AG09309 (cell line): ENCODE data around the gene TEX53.

Experiments used
- DNase-seq: peaks from one replicate; pipeline ENCODE4 v3.0.0-alpha.2; 2010; ENCODE audit warnings: low read depth
- H3K4me3 ChIP-seq: 2 replicates; pipeline ENCODE4 v1.5.1; 2011; ENCODE audit warnings: mild to moderate bottlenecking, low read depth, low read length, moderate library complexity; ENCODE audit not compliant: control insufficient read depth
- TF ChIP-seq, protein P1 (sequence below): IDR thresholded peaks from 2 replicates; pipeline ENCODE4 v1.5.1; 2011; ENCODE audit warnings: mild to moderate bottlenecking, low read depth, low read length, inconsistent platforms; ENCODE audit not compliant: insufficient read depth, control insufficient read depth; ENCODE audit errors: missing control alignments

TEX53 gene

DNA sequence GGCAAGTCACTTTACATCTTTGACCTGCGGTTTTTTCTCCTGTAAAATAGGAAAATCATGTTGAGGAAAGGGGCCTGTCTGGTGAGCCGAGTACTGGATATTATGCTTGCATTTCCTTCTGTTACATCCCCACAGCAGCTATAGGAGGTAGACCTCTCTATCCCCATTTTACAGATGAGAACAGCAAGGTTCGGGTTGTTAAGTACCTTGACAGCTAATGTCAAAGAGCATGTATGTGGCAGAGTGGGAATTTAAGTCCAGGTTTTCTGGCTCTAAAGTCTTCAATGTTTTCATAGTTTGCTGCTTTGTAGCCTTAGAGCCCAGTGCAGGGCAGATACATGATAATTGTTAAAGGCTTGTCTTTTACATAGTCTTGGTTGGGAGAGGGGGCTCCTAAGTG, 43.7 kb downstream of the TEX53 start:
- TF ChIP-seq, protein P1, sequence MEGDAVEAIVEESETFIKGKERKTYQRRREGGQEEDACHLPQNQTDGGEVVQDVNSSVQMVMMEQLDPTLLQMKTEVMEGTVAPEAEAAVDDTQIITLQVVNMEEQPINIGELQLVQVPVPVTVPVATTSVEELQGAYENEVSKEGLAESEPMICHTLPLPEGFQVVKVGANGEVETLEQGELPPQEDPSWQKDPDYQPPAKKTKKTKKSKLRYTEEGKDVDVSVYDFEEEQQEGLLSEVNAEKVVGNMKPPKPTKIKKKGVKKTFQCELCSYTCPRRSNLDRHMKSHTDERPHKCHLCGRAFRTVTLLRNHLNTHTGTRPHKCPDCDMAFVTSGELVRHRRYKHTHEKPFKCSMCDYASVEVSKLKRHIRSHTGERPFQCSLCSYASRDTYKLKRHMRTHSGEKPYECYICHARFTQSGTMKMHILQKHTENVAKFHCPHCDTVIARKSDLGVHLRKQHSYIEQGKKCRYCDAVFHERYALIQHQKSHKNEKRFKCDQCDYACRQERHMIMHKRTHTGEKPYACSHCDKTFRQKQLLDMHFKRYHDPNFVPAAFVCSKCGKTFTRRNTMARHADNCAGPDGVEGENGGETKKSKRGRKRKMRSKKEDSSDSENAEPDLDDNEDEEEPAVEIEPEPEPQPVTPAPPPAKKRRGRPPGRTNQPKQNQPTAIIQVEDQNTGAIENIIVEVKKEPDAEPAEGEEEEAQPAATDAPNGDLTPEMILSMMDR = no peak
- H3K4me3 ChIP-seq = no peak overlapping the region
- no peak for DNase-seq

DNA sequence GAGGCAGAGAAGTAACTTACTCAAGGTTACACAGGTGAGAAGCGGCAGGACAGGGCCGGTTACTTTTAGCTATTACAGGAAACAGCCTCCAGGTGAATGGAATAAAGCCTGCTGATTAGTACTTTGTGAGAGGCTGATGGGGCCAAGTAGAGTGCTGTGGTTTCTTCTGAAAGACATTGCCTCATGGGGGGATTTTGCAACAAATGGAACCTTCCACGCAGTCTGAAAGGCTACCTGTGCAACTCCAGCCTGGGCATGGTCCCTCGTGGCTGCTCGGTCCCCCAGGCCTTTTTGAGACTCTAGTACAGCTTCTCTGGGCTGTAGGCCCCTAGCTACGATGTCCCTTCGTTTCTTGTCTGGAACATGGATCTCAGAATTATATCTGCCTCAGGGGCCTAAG, 44.5 kb downstream of the TEX53 start:
- DNase-seq = no peak
- H3K4me3 ChIP-seq = no peak overlapping the region
- TF ChIP-seq, protein P1 = no peak

- no peak for DNase-seq
- H3K4me3 ChIP-seq = peak overlapping the region; percentile 48
- TF ChIP-seq, protein P1 = no peak
Measured at GRCh38 chr9:114612272-114612923, 45.2 kb downstream of the TEX53 start.

GRCh38 chr9:114611516-114612271, 45.9 kb downstream of the TEX53 start:
- TF ChIP-seq, protein P1 = no peak
- H3K4me3 ChIP-seq = peak overlapping the region; percentile 48
- no peak for DNase-seq

DNA sequence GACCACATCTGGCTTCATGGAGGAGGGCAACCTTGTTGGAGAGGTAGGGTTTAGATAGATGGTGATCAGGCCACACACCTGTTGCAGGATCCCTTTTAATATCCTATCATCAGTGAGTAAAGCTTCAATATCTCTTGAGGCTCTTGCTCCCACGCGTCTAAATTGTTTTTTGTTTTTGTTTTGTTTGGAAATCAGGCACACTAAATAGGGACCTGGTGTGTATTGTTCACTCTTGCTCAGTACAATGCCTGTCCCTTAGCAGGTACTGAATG, 49.1 kb downstream of the TEX53 start:
- no peak for DNase-seq
- H3K4me3 ChIP-seq = no peak overlapping the region
- TF ChIP-seq, protein P1 = no peak

DNA sequence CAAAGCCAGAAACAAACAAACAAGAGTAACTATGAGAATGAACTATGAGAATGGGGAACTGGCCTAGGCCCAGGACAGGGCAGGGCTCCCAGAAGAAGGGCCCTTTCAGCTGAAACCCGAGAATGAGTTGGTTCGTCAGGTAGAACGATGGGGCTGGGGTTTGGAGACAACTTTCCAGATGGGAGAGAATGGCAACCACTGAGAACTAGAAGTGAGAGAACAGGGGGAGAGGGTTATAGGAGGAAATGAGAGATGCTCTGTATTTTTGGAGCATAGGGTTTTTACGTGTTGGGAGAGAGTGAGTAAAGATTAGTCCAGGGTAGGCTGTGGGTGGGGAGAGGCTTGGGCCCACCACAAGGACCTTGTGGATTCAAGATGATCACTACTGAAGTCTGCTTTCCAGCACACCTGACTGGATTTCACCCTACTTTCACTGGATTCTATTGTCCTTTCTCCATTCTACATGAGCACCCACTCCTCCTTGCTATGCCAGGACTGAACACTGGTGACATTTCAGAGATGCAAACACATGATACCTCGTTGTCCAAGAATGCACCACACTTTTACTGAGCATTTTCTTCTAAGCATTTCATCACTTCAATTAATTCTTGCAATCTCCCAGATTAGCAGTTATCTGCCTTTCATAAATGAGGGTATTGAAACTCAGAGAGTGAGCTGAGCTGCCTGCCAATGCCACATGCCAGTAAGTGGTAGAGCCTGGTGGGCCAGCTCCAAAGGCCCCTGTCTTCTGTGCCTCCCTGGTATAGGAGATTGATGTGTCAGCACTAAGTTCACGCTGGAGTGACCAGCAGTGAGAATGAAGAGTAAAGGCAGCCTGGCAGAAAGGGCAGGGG, 49.7 kb downstream of the TEX53 start:
- no peak for DNase-seq
- TF ChIP-seq, protein P1 = no peak
- no peak overlapping the region for H3K4me3 ChIP-seq
